ACC112 (cell line): ENCODE data around the gene NOP56.
"Not testable (repeated sequence)": the region's sequence is repeated elsewhere in the genome, so short reads cannot be mapped to it uniquely, and the experiment has no call there.

Experiments used
- H2AFZ ChIP-seq: fragments of 200-600 bp; sonication (generic); one replicate; pipeline ENCODE4 v1.6.0; 2017; ENCODE audit warnings: antibody characterized with exemption, low read length; ENCODE audit not compliant: unreplicated experiment
- H3K27ac ChIP-seq: fragments of 200-600 bp; sonication (generic); 2 replicates; pipeline ENCODE4 v1.5.1; 2014; ENCODE audit warnings: low read depth, mild to moderate bottlenecking, antibody characterized with exemption, low read length, moderate library complexity
- H3K27me3 ChIP-seq: fragments of 200-600 bp; sonication (generic); 2 replicates; pipeline ENCODE4 v1.6.1; 2014; ENCODE audit warnings: mild to moderate bottlenecking, antibody characterized with exemption, low read length, moderate library complexity, mixed read lengths; ENCODE audit not compliant: insufficient read depth
- H3K36me3 ChIP-seq: fragments of 200-600 bp; sonication (generic); 2 replicates; pipeline ENCODE4 v1.6.1; 2016; ENCODE audit warnings: mild to moderate bottlenecking, antibody characterized with exemption, low read length, moderate library complexity, mixed read lengths; ENCODE audit not compliant: insufficient read depth
- H3K4me1 ChIP-seq: fragments of 200-600 bp; sonication (generic); one replicate; pipeline ENCODE4 v1.6.1; 2016; ENCODE audit warnings: low read length, mixed read lengths; ENCODE audit not compliant: insufficient read depth, unreplicated experiment, control insufficient read depth
- H3K4me3 ChIP-seq: fragments of 200-600 bp; sonication (generic); 2 replicates; pipeline ENCODE4 v1.5.1; 2014; ENCODE audit warnings: mild to moderate bottlenecking, low read depth, low read length
- H3K79me2 ChIP-seq: fragments of 200-600 bp; sonication (generic); one replicate; pipeline ENCODE4 v1.6.0; 2016; ENCODE audit warnings: low read length; ENCODE audit not compliant: control insufficient read depth, unreplicated experiment, insufficient read depth

Gene NOP56

GRCh38 chr20:2694519-2694918 lies 42.1 kb downstream of the NOP56 start:
- Histone ChIP-seq H3K27me3 (peaks cover 84% of the 10 kb centered on the region), H3K79me2 (no peaks in the 10 kb centered on the region), H3K4me3 (no peak overlapping the region), H3K4me1 (no peaks in the 10 kb centered on the region), H3K36me3 (no peaks in the 10 kb centered on the region), H2AFZ (no peak overlapping the region), H3K27ac (no peak overlapping the region)

DNA sequence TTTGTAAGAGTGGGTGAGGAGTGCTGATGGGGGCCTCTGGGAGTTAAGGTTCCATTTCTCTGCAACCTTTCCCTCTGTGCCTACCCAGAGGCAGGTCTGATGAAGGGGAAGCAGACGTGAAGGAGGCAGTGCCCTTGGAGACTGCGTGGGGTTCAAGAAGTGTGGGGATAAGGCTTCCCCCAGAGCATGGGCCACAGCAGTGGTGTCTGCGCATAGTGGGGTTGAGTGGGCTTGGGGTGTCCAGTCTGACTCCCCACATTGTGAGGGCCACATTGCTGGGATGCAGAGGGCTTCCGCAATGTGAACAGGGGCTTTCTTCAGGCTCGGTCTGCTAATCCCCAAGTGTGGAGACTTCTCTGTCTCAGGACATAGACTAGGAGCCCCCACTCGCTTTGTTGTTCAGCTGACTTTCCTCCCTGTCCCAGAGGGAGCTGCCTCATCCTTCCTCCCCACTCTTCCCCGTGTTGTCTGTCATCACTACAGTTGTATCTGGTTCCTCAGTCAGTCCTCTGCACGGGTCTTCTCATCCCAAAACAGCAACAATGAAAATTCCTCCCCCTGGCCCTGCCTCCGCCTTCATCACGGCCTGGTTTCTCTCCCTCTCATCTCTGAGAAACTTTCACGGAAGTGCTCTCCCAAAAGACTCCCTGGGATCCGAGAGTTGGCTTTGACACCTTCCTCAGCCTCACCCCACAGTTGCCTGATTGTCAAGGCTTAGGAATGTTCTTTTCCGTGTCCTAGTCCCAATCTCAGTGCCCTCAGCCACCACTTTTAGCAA lies 43.0 kb downstream of the NOP56 start:
- Histone ChIP-seq H3K27ac (no peak overlapping the region), H3K27me3 (peaks cover 85% of the 10 kb centered on the region), H3K79me2 (no peaks in the 10 kb centered on the region), H2AFZ (no peak overlapping the region), H3K4me3 (no peak overlapping the region), H3K4me1 (no peaks in the 10 kb centered on the region), H3K36me3 (no peaks in the 10 kb centered on the region)

- H3K36me3 ChIP-seq, H3K4me1 ChIP-seq, H3K27ac ChIP-seq, H2AFZ ChIP-seq, H3K79me2 ChIP-seq, H3K4me3 ChIP-seq: not testable (repeated sequence)
- H3K27me3 ChIP-seq: peaks cover 87% of the 10 kb centered on the region
Measured at GRCh38 chr20:2695984-2696525, 43.6 kb downstream of the NOP56 start.

DNA sequence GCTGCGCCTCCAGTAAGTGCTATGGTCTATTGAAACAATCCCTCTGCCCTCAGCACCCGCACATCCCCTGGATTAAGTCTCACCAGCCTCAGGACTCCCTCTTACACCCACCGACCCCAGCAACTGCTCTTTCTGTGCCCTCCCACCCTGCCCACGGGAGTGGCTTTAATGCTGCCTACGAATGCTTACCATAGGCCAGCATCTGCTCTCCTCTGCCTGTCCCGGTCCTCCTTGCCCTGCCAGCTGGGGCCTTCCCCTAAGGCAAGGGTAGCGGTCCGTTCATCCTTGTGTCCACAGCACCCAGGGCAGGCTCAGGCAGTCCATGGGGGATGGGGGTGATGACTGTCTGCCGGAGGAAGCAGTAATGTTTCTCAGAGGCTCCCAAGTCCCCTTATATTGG lies 44.2 kb downstream of the NOP56 start:
- Histone ChIP-seq H3K27me3 (peaks cover 87% of the 10 kb centered on the region), H2AFZ (no peak overlapping the region)

GRCh38 chr20:2697768-2698167 lies 45.3 kb downstream of the NOP56 start:
- H3K36me3 ChIP-seq: no peaks in the 10 kb centered on the region
- no peaks in the 10 kb centered on the region for H3K79me2 ChIP-seq
- H3K27me3 ChIP-seq: peaks cover 88% of the 10 kb centered on the region
- H3K27ac ChIP-seq: no peak overlapping the region
- H2AFZ ChIP-seq: no peak overlapping the region
- no peaks in the 10 kb centered on the region for H3K4me1 ChIP-seq
- H3K4me3 ChIP-seq: no peak overlapping the region

More for the DNA sequence above, 44.2 kb downstream of the NOP56 start:
- Histone ChIP-seq H3K4me1 (no peaks in the 10 kb centered on the region), H3K27ac (no peak overlapping the region), H3K79me2 (no peaks in the 10 kb centered on the region), H3K4me3 (no peak overlapping the region), H3K36me3 (no peaks in the 10 kb centered on the region)

- Histone ChIP-seq H3K27me3 (peaks cover 92% of the 10 kb centered on the region), H3K27ac (no peak overlapping the region), H3K4me1 (no peaks in the 10 kb centered on the region)
Measured at GRCh38 chr20:2698186-2698817, 45.9 kb downstream of the NOP56 start.

DNA sequence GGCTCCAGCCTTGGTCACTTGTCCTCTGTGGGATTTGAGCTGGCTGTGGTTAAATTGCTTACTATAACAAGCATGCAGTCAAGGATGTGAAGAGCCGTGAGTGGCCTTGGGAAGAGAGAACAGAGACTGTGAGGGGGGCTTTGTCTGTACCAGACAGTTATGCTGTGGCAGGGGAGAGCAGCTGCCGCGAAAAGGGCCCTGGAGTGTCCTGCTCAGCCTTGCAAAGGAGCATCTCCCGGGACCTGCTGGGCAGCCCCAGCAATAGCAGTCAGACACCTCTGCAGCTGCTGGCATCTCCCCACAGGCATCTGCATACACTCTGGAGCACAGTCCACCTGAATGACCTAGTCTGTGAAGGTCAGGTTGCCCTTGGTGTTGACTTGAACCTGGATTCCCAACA lies 46.5 kb downstream of the NOP56 start:
- Histone ChIP-seq H3K36me3 (no peaks in the 10 kb centered on the region), H3K4me3 (no peak overlapping the region), H3K4me1 (no peaks in the 10 kb centered on the region), H3K79me2 (no peaks in the 10 kb centered on the region), H3K27ac (no peak overlapping the region), H3K27me3 (peaks cover 92% of the 10 kb centered on the region), H2AFZ (no peak overlapping the region)

More at GRCh38 chr20:2698186-2698817, 45.9 kb downstream of the NOP56 start:
- Histone ChIP-seq H3K36me3 (no peaks in the 10 kb centered on the region), H3K4me3 (no peak overlapping the region), H3K79me2 (no peaks in the 10 kb centered on the region), H2AFZ (no peak overlapping the region)

DNA sequence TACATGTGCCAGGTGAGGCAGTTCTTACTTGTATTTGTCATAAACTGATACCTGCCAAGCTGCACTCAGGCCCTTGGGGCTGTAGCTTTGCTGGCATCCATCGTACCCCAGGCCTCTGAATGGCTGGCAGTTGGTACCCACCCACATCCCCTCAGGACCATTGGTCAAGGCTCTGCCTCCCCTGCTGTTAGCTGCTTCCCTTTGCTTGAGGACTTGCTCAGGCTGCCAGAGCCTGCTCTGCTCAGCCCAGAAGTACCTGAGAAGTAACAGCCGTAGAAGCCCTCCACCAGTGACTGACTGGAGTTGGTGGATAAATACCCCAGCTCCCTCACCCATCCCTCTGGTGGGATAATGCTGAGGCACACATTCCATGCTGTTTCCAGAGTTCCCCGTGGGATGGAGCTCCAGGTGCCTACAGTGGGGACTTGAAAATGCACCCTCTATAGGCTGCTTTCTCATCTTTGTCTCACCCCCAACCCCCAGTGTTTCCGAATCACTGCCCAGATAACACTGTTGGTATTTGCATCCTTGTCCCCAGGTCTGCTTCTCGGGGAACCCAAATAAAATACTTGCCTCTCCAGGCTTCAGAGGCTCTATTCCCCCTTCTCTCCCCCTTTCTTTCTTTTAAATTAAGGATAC lies 47.5 kb downstream of the NOP56 start:
- H2AFZ ChIP-seq: no peak overlapping the region
- H3K4me1 ChIP-seq: no peaks in the 10 kb centered on the region
- H3K4me3 ChIP-seq: no peak overlapping the region
- no peaks in the 10 kb centered on the region for H3K36me3 ChIP-seq
- no peaks in the 10 kb centered on the region for H3K79me2 ChIP-seq
- H3K27me3 ChIP-seq: peaks cover 92% of the 10 kb centered on the region
- no peak overlapping the region for H3K27ac ChIP-seq

DNA sequence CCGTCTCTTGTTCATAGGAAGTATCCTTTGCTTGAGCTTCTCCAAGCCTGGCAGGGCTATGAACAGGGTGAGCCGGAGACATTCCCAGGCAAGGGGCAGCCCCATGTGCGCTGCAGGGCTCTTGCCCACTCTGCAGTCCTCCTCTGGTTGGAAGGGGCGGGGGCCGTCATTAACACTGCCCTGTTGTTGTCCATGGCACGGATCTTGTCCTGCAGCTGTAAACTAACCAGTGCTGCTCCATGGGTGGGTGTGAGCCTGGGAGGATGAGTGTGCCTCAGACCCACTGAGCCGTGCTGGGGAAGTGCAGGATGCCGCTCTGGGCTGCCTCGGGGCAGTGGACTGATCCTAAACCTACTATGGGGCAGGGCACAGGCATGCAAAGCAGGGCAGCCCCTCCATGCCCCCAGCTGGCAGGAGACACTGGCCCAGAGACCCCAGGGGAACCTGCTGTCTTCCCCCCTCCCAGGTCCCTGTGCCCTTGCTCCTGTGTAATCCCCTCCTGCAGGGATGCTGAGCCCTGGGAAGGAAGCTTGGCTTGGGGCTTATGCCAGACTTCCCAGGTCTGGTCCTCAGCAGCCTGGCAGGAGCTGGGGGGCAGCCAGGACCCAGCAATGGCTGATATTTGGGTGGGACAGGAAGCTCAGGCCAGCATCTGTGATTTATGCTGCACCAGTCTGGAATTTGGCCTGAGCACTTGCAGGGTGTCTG lies 48.6 kb downstream of the NOP56 start:
- H3K36me3 ChIP-seq: no peaks in the 10 kb centered on the region
- H3K27me3 ChIP-seq: peaks cover 92% of the 10 kb centered on the region
- no peaks in the 10 kb centered on the region for H3K4me1 ChIP-seq
- no peak overlapping the region for H3K27ac ChIP-seq
- no peaks in the 10 kb centered on the region for H3K79me2 ChIP-seq
- no peak overlapping the region for H3K4me3 ChIP-seq
- H2AFZ ChIP-seq: no peak overlapping the region

GRCh38 chr20:2701671-2702081 lies 49.2 kb downstream of the NOP56 start:
- H3K79me2 ChIP-seq: no peaks in the 10 kb centered on the region
- H3K36me3 ChIP-seq: no peaks in the 10 kb centered on the region
- H3K4me1 ChIP-seq: no peaks in the 10 kb centered on the region
- no peak overlapping the region for H3K27ac ChIP-seq
- peaks cover 91% of the 10 kb centered on the region for H3K27me3 ChIP-seq
- H3K4me3 ChIP-seq: no peak overlapping the region
- H2AFZ ChIP-seq: no peak overlapping the region
